SK-N-SH (cell line): ENCODE results near the gene IL17RA. TPM values are rescaled to one million over a fixed set of nuclear protein-coding genes. Genes with fewer than 3 reads are reported as not detected.

ENCODE experiments used
- CTCF ChIA-PET: fragments of 300-600, 350-600 bp; formaldehyde crosslinking; extraction: SDS; loops from one replicate; lab custom pipeline; 2021; lab: Yijun Ruan, JAX
- POLR2A ChIA-PET: fragments of 350-600 bp; sonication (Branson Sonifier 250); formaldehyde crosslinking; extraction: SDS; loops from one replicate; lab custom pipeline; 2020; ENCODE audit warnings: antibody characterized with exemption, inconsistent platforms; lab: Yijun Ruan, JAX
- DNase-seq: peaks from one replicate; pipeline ENCODE4 v3.0.0; 2012
- H2AFZ ChIP-seq: fragments of 200-600 bp; sonication (generic); 2 replicates; pipeline ENCODE4 v1.8.1; 2016; ENCODE audit warnings: antibody characterized with exemption, mild to moderate bottlenecking, low read depth
- H3F3A ChIP-seq: fragments of 200-600 bp; sonication (generic); replicated peaks from 2 replicates; pipeline ENCODE3; 2016; ENCODE audit warnings: antibody characterized with exemption, mild to moderate bottlenecking; ENCODE audit not compliant: insufficient read depth
- H3K27ac ChIP-seq, 2 experiments: fragments of 200-500 bp in 1 of 2; fragments of 200-600 bp in 1 of 2; sonication (Bioruptor generic) in 1 of 2; sonication (generic), shearing (Covaris generic) in 1 of 2; 2 replicates each; pipeline versions ENCODE4 v1.5.1 to v1.6.1; 2014 to 2016; ENCODE audit warnings: low read depth in 2 of 2, inconsistent platforms in 1 of 2, low read length in 1 of 2, mild to moderate bottlenecking in 1 of 2, mixed read lengths in 1 of 2
- H3K27me3 ChIP-seq: fragments of 200-600 bp; sonication (generic), shearing (Covaris generic); 2 replicates; pipeline ENCODE4 v1.6.1; 2016; ENCODE audit warnings: mixed run types; ENCODE audit not compliant: insufficient read depth
- H3K36me3 ChIP-seq, 2 experiments: fragments of 200-500 bp in 1 of 2; fragments of 200-600 bp in 1 of 2; sonication (Bioruptor generic) in 1 of 2; sonication (generic) in 1 of 2; replicated peaks in 1 of 2; 2 replicates each; pipeline versions ENCODE3 to v1.5.1; 2014 to 2016; ENCODE audit warnings: low read length in 1 of 2, mild to moderate bottlenecking in 1 of 2; ENCODE audit not compliant: insufficient read depth in 2 of 2, control insufficient read depth in 1 of 2
- H3K4me1 ChIP-seq, 2 experiments: fragments of 200-500 bp in 1 of 2; fragments of 200-600 bp in 1 of 2; sonication (Bioruptor generic) in 1 of 2; sonication (generic), shearing (Covaris generic) in 1 of 2; 2 replicates each; pipeline versions ENCODE4 v1.5.1 to v1.6.1; 2014 to 2016; ENCODE audit warnings: low read depth in 1 of 2, low read length in 1 of 2, mixed run types in 1 of 2; ENCODE audit not compliant: insufficient read depth in 2 of 2, control insufficient read depth in 1 of 2
- H3K4me2 ChIP-seq: fragments of 200-600 bp; sonication (generic), shearing (Covaris generic); 2 replicates; pipeline ENCODE4 v1.6.1; 2017; ENCODE audit warnings: mixed run types
- H3K4me3 ChIP-seq, 2 experiments: fragments of 200-500 bp in 1 of 2; fragments of 200-600 bp in 1 of 2; sonication (Bioruptor generic) in 1 of 2; sonication (generic), shearing (Covaris generic) in 1 of 2; 2 replicates each; pipeline versions ENCODE4 v1.5.1 to v1.8.1; 2014 to 2016; ENCODE audit warnings: low read depth in 2 of 2, inconsistent platforms in 1 of 2, low read length in 1 of 2, mild to moderate bottlenecking in 1 of 2, mixed read lengths in 1 of 2, moderate library complexity in 1 of 2
- H3K79me2 ChIP-seq: fragments of 200-600 bp; sonication (generic); 2 replicates; pipeline ENCODE4 v1.8.1; 2017; ENCODE audit warnings: mild to moderate bottlenecking; ENCODE audit not compliant: insufficient read depth
- H3K9ac ChIP-seq: fragments of 200-600 bp; sonication (generic); 2 replicates; pipeline ENCODE4 v1.6.1; 2017; ENCODE audit warnings: mixed run types
- H3K9me2 ChIP-seq: fragments of 200-600 bp; sonication (generic); 2 replicates; pipeline ENCODE4 v1.6.1; 2017; ENCODE audit warnings: mixed run types
- H3K9me3 ChIP-seq: fragments of 200-600 bp; sonication (generic); 2 replicates; pipeline ENCODE4 v1.6.1; 2017; ENCODE audit warnings: mixed run types, mild to moderate bottlenecking, moderate library complexity
- H4K20me1 ChIP-seq: fragments of 200-600 bp; sonication (generic); 2 replicates; pipeline ENCODE4 v1.6.1; 2017; ENCODE audit warnings: mild to moderate bottlenecking, mixed run types; ENCODE audit not compliant: insufficient read depth
- ELF1 ChIP-seq: IDR thresholded peaks from 2 replicates; pipeline ENCODE4 v1.4.0; 2012
- EP300 ChIP-seq, 2 experiments: IDR thresholded peaks; 2 replicates each; pipeline versions ENCODE4 v1.4.0 to v1.6.1; 2012; ENCODE audit warnings: borderline replicate concordance in 1 of 2, low read depth in 1 of 2, low read length in 1 of 2
- EZH2phosphoT487 ChIP-seq: fragments of 200-600 bp; sonication (generic); IDR thresholded peaks from 2 replicates; pipeline ENCODE4 v1.6.1; 2017; ENCODE audit warnings: low read depth, mixed run types, mild to moderate bottlenecking, antibody characterized with exemption, moderate library complexity, borderline replicate concordance
- FOSL2 ChIP-seq: IDR thresholded peaks from 2 replicates; pipeline ENCODE4 v1.4.0; 2012; ENCODE audit warnings: low read depth, mild to moderate bottlenecking, moderate library complexity, borderline replicate concordance
- FOXJ3 ChIP-seq: sonication (generic); formaldehyde crosslinking; IDR thresholded peaks from 2 replicates; pipeline ENCODE4 v1.5.1; 2020; ENCODE audit warnings: mild to moderate bottlenecking, missing genetic modification reagents
- GABPA ChIP-seq: IDR thresholded peaks from 2 replicates; pipeline ENCODE4 v1.4.0; 2012; ENCODE audit warnings: low read depth, mild to moderate bottlenecking
- GATA2 ChIP-seq: sonication (generic); formaldehyde crosslinking; IDR thresholded peaks from 2 replicates; pipeline ENCODE4 v1.5.0; 2020; ENCODE audit warnings: mild to moderate bottlenecking, missing genetic modification reagents
- NRF1 ChIP-seq: IDR thresholded peaks from 2 replicates; pipeline ENCODE4 v1.6.1; 2012; ENCODE audit warnings: low read depth, mild to moderate bottlenecking, low read length
- RAD21 ChIP-seq: IDR thresholded peaks from 2 replicates; pipeline ENCODE4 v1.6.1; 2012; ENCODE audit warnings: mild to moderate bottlenecking, low read length
- RCOR1 ChIP-seq: fragments of 150-350 bp; IDR thresholded peaks from 2 replicates; pipeline ENCODE4 v1.6.1; 2017; ENCODE audit warnings: antibody characterized with exemption, low read length
- RXRA ChIP-seq: IDR thresholded peaks from 2 replicates; pipeline ENCODE4 v1.4.0; 2012; ENCODE audit warnings: low read depth, mild to moderate bottlenecking, borderline replicate concordance
- TAF1 ChIP-seq: IDR thresholded peaks from 2 replicates; pipeline ENCODE4 v1.6.1; 2012; ENCODE audit warnings: low read depth, mild to moderate bottlenecking, low read length, moderate library complexity, borderline replicate concordance
- TCF12 ChIP-seq: IDR thresholded peaks from 2 replicates; pipeline ENCODE4 v1.4.0; 2012
- WGBS: methylation state at CpG from one replicate; pipeline ENCODE4 v1.1.6; 2017; ENCODE audit warnings: low lambda C conversion rate; 5-methylcytosine and 5-hydroxymethylcytosine counted together
- polyA plus RNA-seq, 3 experiments: library from polyadenylated mRNA; depleted of rRNA; stranded (reverse); fragments of >200 nt; gene quantifications; 2 replicates each; pipeline ENCODE4 v1.2.3, GENCODE V29; 2012
- TF ChIP-seq, protein P1 (sequence below): IDR thresholded peaks from 2 replicates; pipeline ENCODE4 v1.4.0; 2012; ENCODE audit warnings: low read depth, borderline replicate concordance
- TF ChIP-seq, protein P2 (sequence below): IDR thresholded peaks from 2 replicates; pipeline ENCODE4 v1.4.0; 2012; ENCODE audit warnings: low read depth, borderline replicate concordance
- TF ChIP-seq, protein P3 (sequence below): IDR thresholded peaks from 2 replicates; pipeline ENCODE4; 2012

IL17RA gene
- polyA plus RNA-seq, 1 of the 3 experiments (the other 2 are of a cell fraction), result 4.5 TPM

DNA sequence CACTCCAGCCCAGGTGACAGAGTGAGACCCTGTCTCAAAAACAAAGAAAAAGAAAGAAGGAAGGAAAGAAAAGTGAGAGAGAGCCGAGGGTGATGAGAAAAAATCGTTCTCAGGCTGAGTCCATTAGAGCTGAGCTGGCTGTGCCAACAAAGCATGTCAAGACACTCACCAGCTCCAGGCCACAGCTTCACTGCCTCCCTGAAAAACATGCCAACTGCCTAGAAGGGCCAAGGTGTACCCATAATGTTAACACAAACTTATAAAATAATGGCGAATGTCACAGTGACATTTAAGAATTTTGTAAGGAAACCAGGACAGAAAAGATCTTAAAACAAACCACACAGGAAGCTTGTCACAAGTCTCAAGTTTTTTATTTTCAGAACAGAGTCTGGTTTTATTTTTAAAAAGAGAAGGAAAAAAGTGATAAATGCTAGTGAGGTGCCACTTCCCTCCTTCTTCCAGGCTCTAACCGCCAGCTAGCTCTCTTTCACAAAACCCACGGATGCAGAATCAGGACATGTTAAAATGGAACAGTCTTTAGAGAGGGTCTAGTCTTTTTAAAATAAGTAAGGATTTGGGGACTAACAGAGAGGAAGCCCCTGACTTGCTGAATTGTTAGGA, 31.3 kb downstream of the IL17RA start:
- POLR2A ChIA-PET, result no interaction called here
- DNase-seq, result no peak
- Histone ChIP-seq H2AFZ (no peak overlapping the region), H3K36me3 (no peaks in the 10 kb centered on the region), H3K4me1 (no peaks in the 10 kb centered on the region; a peak in 1 of 4 replicates), H3K79me2 (no peaks in the 10 kb centered on the region), H4K20me1 (no peaks in the 10 kb centered on the region), H3K4me3 (no peak overlapping the region), H3F3A (no peaks in the 10 kb centered on the region), H3K27ac (no peak overlapping the region), H3K9me2 (no peaks in the 10 kb centered on the region), H3K9ac (no peak overlapping the region), H3K27me3 (no peaks in the 10 kb centered on the region), H3K4me2 (no peak overlapping the region), H3K9me3 (no peaks in the 10 kb centered on the region)
- CTCF ChIA-PET, result interaction anchor here (1.5 to 2.7 kb wide), 3 partner anchors 56 to 385 kb away, joined by 4 to 11 read pairs (median 8); no protein-coding TSS in a partner anchor
- WGBS, result 37% methylated on average over 5 of the region's 5 CpGs
- no peak for TF ChIP-seq ELF1
- no peak for TF ChIP-seq RXRA
- no peak for TF ChIP-seq TCF12
- TF ChIP-seq TAF1, result no peak
- TF ChIP-seq EP300 (IDR thresholded peaks at IDR 0.05; ENCODE audit: borderline replicate concordance in 1 of 2, low read depth in 1 of 2, low read length in 1 of 2), result no peak
- TF ChIP-seq EZH2phosphoT487, result no peak
- TF ChIP-seq, protein P1, sequence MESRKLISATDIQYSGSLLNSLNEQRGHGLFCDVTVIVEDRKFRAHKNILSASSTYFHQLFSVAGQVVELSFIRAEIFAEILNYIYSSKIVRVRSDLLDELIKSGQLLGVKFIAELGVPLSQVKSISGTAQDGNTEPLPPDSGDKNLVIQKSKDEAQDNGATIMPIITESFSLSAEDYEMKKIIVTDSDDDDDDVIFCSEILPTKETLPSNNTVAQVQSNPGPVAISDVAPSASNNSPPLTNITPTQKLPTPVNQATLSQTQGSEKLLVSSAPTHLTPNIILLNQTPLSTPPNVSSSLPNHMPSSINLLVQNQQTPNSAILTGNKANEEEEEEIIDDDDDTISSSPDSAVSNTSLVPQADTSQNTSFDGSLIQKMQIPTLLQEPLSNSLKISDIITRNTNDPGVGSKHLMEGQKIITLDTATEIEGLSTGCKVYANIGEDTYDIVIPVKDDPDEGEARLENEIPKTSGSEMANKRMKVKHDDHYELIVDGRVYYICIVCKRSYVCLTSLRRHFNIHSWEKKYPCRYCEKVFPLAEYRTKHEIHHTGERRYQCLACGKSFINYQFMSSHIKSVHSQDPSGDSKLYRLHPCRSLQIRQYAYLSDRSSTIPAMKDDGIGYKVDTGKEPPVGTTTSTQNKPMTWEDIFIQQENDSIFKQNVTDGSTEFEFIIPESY, result no peak
- no peak for TF ChIP-seq GATA2 (CRISPR knock-in tag)
- TF ChIP-seq, protein P2, sequence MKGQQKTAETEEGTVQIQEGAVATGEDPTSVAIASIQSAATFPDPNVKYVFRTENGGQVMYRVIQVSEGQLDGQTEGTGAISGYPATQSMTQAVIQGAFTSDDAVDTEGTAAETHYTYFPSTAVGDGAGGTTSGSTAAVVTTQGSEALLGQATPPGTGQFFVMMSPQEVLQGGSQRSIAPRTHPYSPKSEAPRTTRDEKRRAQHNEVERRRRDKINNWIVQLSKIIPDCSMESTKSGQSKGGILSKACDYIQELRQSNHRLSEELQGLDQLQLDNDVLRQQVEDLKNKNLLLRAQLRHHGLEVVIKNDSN, result no peak
- TF ChIP-seq NRF1, result no peak
- TF ChIP-seq FOXJ3 (CRISPR knock-in tag), result no peak
- no peak for TF ChIP-seq FOSL2
- TF ChIP-seq GABPA, result no peak
- no peak for TF ChIP-seq RCOR1
- TF ChIP-seq, protein P3, sequence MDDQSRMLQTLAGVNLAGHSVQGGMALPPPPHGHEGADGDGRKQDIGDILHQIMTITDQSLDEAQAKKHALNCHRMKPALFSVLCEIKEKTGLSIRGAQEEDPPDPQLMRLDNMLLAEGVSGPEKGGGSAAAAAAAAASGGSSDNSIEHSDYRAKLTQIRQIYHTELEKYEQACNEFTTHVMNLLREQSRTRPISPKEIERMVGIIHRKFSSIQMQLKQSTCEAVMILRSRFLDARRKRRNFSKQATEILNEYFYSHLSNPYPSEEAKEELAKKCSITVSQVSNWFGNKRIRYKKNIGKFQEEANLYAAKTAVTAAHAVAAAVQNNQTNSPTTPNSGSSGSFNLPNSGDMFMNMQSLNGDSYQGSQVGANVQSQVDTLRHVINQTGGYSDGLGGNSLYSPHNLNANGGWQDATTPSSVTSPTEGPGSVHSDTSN, result no peak
- no peak for TF ChIP-seq RAD21
